HCT116 (cell line): ENCODE measurements around the gene CNTN5. TPM values are rescaled to one million over a fixed set of nuclear protein-coding genes. Genes with fewer than 3 reads are reported as not detected.

ENCODE experiments used
- CBX3 ChIP-seq: IDR thresholded peaks from 2 replicates; pipeline ENCODE4 v1.6.1; 2012; ENCODE audit warnings: low read depth
- CTCF ChIP-seq, 3 experiments: fragments of 200-600 bp in 1 of 3; sonication (generic) in 1 of 3; IDR thresholded peaks in 2 of 3; conservative IDR thresholded peaks in 1 of 3; 2 replicates each; pipeline ENCODE4 v1.5.1; 2012 to 2017; ENCODE audit warnings: low read depth in 2 of 3, low read length in 2 of 3, antibody characterized with exemption in 1 of 3, borderline replicate concordance in 1 of 3, control low read depth in 1 of 3, mild to moderate bottlenecking in 1 of 3, mixed read lengths in 1 of 3, mixed run types in 1 of 3, moderate library complexity in 1 of 3; ENCODE audit not compliant: insufficient read depth in 1 of 3
- EGR1 ChIP-seq: IDR thresholded peaks from 2 replicates; pipeline ENCODE4 v1.6.1; 2012; ENCODE audit warnings: low read depth
- EZH2 ChIP-seq: fragments of 200-600 bp; sonication (generic); IDR thresholded peaks from 2 replicates; pipeline ENCODE4 v1.6.1; 2017; ENCODE audit warnings: antibody characterized with exemption, mixed run types
- EZH2phosphoT487 ChIP-seq: fragments of 200-600 bp; IDR thresholded peaks from 2 replicates; pipeline ENCODE4 v1.6.1; 2018; ENCODE audit warnings: antibody characterized with exemption, borderline replicate concordance
- FOSL1 ChIP-seq: IDR thresholded peaks from 2 replicates; pipeline ENCODE4 v1.6.1; 2012; ENCODE audit warnings: low read depth
- POLR2A ChIP-seq: IDR thresholded peaks from 2 replicates; pipeline ENCODE4 v1.7.0; 2011; ENCODE audit warnings: borderline replicate concordance; ENCODE audit not compliant: insufficient read depth, insufficient read length; ENCODE audit errors: extremely low read depth
- YY1 ChIP-seq: IDR thresholded peaks from 2 replicates; pipeline ENCODE4 v1.6.1; 2011; ENCODE audit warnings: low read length, low read depth, moderate library complexity, mild to moderate bottlenecking; ENCODE audit not compliant: insufficient replicate concordance; ENCODE audit errors: extremely low read depth
- ZBTB33 ChIP-seq: IDR thresholded peaks from 2 replicates; pipeline ENCODE4 v1.6.1; 2011; ENCODE audit warnings: mild to moderate bottlenecking, low read length, moderate library complexity; ENCODE audit not compliant: insufficient replicate concordance; ENCODE audit errors: extremely low read depth
- ZFX ChIP-seq: fragments of 450-650 bp; IDR thresholded peaks from 2 replicates; pipeline ENCODE4 v1.6.1; 2017
- ZNF274 ChIP-seq: fragments of 200-500 bp; sonication (Bioruptor generic); IDR thresholded peaks from 2 replicates; pipeline ENCODE4 v1.6.1; 2014; ENCODE audit warnings: mild to moderate bottlenecking, low read depth, low read length, inconsistent platforms
- total RNA-seq: library from RNA; stranded (reverse); gene quantifications from one replicate; pipeline ENCODE4 v1.2.1, GENCODE V29; 2021; ENCODE audit not compliant: unreplicated experiment

The CNTN5 gene
- total RNA-seq, 1 experiment from 2014 or later: not detected

- TF ChIP-seq ZBTB33: no peak
- no peak for TF ChIP-seq EZH2
- no peak for TF ChIP-seq YY1
- no peak for TF ChIP-seq EGR1
- no peak for TF ChIP-seq FOSL1
- no peak for TF ChIP-seq CTCF (IDR thresholded peaks at IDR 0.05 in 2 of 3, conservative IDR thresholded peaks at IDR 0.05 in 1 of 3; ENCODE audit: borderline replicate concordance in 1 of 3, insufficient read depth in 1 of 3, low read depth in 2 of 3, low read length in 2 of 3)
- no peak for TF ChIP-seq ZNF274
- TF ChIP-seq POLR2A: no peak
- TF ChIP-seq ZFX: no peak
- no peak for TF ChIP-seq EZH2phosphoT487
- TF ChIP-seq CBX3: no peak
- TF ChIP-seq, all 23 proteins: peak for 0
Observed at GRCh38 chr11:99368583-99368982, 347.8 kb downstream of the CNTN5 start (continued).
